Activated T-helper 1 cell treated with Interleukin-2 at 50 U/mL for 16 hours (primary cell): ENCODE measurements around the gene HDGFL2.
A peak's percentile ranks its signal among the peaks of the same experiment; 100 is the strongest.

Source experiments
- DNase-seq: peaks from one replicate; pipeline ENCODE4 v3.0.0-alpha.2; 2020; ENCODE audit warnings: low read depth

Gene HDGFL2

GRCh38 chr19:4471403-4472173, 509 bp upstream of the HDGFL2 start:
- DNase-seq: peak; percentile 96

- DNase-seq: no peak
Observed at GRCh38 chr19:4473011-4473762, 1.1 kb downstream of the HDGFL2 start.

- DNase-seq: no peak
Observed at GRCh38 chr19:4473763-4474513, 1.8 kb downstream of the HDGFL2 start.

- no peak for DNase-seq
Observed at GRCh38 chr19:4474514-4475022, 2.5 kb downstream of the HDGFL2 start.

- DNase-seq: no peak
Observed at GRCh38 chr19:4477034-4477801, 5.1 kb downstream of the HDGFL2 start.

- DNase-seq: no peak
Observed at GRCh38 chr19:4482721-4483364, 10.7 kb downstream of the HDGFL2 start.

- DNase-seq: no peak
Observed at GRCh38 chr19:4483385-4483784, 11.3 kb downstream of the HDGFL2 start.

- no peak for DNase-seq
Observed at GRCh38 chr19:4487572-4487971, 15.5 kb downstream of the HDGFL2 start.

- DNase-seq: no peak
Observed at GRCh38 chr19:4488496-4488895, 16.4 kb downstream of the HDGFL2 start.

- no peak for DNase-seq
Observed at GRCh38 chr19:4491446-4491845, 19.3 kb downstream of the HDGFL2 start.

- DNase-seq: no peak
Observed at GRCh38 chr19:4492337-4493103, 20.4 kb downstream of the HDGFL2 start.

GRCh38 chr19:4493104-4493928, 21.2 kb downstream of the HDGFL2 start:
- DNase-seq: no peak

GRCh38 chr19:4493929-4494690, 22.0 kb downstream of the HDGFL2 start:
- no peak for DNase-seq

- DNase-seq: no peak
Observed at GRCh38 chr19:4494691-4495064, 22.6 kb downstream of the HDGFL2 start.

- DNase-seq: no peak
Observed at GRCh38 chr19:4495471-4495870, 23.4 kb downstream of the HDGFL2 start.

GRCh38 chr19:4496304-4496703, 24.2 kb downstream of the HDGFL2 start:
- DNase-seq: no peak

- no peak for DNase-seq
Observed at GRCh38 chr19:4497770-4498389, 25.8 kb downstream of the HDGFL2 start.

- DNase-seq: no peak
Observed at GRCh38 chr19:4498694-4499093, 26.6 kb downstream of the HDGFL2 start.
